Epithelial cell of proximal tubule (primary cell): ENCODE data around the gene ALOXE3. TPM values are rescaled to one million over a fixed set of nuclear protein-coding genes. Genes with fewer than 3 reads are reported as not detected.

Experiments used
- DNase-seq: peaks from one replicate; pipeline ENCODE4 v3.0.0-alpha.2; 2011; ENCODE audit warnings: low read depth
- H3K4me3 ChIP-seq: 2 replicates; pipeline ENCODE4 v1.5.1; 2011; ENCODE audit warnings: low read depth, mild to moderate bottlenecking, low read length
- total RNA-seq: library from RNA; depleted of rRNA; stranded (reverse); fragments of >200 nt; gene quantifications from 2 replicates; pipeline ENCODE4 v1.2.3, GENCODE V29; 2015
- TF ChIP-seq, protein P1 (sequence below): conservative IDR thresholded peaks from 2 replicates; pipeline ENCODE4 v1.5.1; 2012; ENCODE audit warnings: low read depth, mild to moderate bottlenecking, low read length

ALOXE3 gene
- total RNA-seq, 1 donor from 2014 or later = not detected

DNA sequence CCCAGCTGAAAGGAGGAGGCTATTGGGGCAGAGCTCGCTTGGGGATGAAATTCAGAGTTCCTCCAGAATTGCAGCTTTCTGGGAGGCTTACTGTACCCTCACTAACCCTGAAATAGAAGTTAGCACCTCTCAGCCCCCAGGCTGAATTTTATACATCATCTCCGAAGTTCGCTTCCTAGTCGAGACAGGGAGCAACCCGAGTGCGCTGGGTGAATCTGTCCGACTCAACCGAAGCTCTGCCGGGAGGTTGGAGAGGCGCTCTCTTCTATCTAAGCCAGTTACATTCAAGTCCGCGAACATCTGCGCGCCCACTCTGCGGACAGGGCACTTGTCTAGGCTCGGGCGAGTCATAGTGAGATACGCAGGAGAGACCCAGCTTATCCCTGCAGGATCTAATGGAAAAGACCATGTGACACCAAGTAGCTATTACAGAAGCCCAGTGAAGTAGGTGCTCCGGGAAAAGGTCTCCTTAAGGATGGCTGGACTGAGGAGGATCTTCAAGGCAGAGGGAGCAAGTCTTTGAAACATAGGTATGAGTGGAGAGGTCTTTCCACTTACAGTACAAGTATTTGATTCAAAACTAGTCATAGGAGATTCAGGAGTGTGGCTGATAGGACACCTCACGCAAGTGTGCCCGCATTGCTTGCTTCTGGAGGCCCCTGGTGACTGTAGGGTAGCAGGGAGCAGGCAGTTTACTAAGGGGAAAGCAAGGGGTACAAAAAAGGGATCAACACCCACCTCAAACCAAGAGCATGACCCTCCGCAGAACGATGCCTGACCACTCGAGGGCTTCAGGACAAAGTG is 6.2 kb upstream of the ALOXE3 start:
- TF ChIP-seq, protein P1, sequence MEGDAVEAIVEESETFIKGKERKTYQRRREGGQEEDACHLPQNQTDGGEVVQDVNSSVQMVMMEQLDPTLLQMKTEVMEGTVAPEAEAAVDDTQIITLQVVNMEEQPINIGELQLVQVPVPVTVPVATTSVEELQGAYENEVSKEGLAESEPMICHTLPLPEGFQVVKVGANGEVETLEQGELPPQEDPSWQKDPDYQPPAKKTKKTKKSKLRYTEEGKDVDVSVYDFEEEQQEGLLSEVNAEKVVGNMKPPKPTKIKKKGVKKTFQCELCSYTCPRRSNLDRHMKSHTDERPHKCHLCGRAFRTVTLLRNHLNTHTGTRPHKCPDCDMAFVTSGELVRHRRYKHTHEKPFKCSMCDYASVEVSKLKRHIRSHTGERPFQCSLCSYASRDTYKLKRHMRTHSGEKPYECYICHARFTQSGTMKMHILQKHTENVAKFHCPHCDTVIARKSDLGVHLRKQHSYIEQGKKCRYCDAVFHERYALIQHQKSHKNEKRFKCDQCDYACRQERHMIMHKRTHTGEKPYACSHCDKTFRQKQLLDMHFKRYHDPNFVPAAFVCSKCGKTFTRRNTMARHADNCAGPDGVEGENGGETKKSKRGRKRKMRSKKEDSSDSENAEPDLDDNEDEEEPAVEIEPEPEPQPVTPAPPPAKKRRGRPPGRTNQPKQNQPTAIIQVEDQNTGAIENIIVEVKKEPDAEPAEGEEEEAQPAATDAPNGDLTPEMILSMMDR = no peak
- no peak for DNase-seq
- H3K4me3 ChIP-seq = peak overlapping the region; percentile 75

DNA sequence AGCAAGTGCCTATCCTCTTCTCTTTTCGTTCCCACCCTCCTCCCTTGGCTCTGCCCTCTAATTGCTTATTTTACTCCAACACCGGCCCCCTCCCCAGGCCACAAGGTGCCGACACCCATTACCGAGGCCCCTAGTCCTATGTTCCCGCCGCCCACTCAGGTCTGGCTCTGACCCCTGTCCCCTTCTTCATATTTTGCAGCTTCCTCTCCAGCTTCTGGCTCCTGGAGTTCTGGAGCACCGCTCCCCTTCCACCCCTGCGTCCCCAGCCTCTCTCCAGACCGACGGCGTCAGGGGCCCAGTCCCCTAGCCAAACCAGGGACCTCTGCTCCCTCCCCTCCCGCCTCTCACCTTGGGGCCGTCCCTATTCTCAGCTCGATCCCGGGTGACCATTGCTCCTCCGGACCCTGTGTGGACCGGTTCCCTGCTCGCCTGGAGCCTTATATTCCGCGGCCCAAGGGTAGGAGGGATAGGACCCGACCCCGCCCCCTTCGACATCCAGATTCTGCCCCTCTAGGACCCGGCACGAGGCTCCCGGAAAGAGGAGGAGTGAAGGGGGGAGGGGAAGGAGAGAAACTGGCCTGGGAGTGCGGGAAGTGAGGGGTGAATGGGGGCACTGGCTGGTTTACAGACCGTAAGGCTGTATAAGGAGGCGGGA is 5.5 kb upstream of the ALOXE3 start, which contains the start of gene HES7:
Gene HES7 (minus strand): TSS at position 412 of the 655 bp plus-strand sequence. CDS start 22 bp downstream, at position 390.
- TF ChIP-seq, protein P1 = no peak
- H3K4me3 ChIP-seq = peak within 1 kb of the TSS; percentile 75
- no peak for DNase-seq

- no peak for DNase-seq
- H3K4me3 ChIP-seq = peak overlapping the region; percentile 75
- TF ChIP-seq, protein P1 = no peak
Measured at GRCh38 chr17:8122924-8123694, 4.8 kb upstream of the ALOXE3 start.

- DNase-seq = no peak
- H3K4me3 ChIP-seq = peak overlapping the region; percentile 75
- TF ChIP-seq, protein P1 = no peak
Measured at GRCh38 chr17:8122422-8122923, 4.2 kb upstream of the ALOXE3 start.

DNA sequence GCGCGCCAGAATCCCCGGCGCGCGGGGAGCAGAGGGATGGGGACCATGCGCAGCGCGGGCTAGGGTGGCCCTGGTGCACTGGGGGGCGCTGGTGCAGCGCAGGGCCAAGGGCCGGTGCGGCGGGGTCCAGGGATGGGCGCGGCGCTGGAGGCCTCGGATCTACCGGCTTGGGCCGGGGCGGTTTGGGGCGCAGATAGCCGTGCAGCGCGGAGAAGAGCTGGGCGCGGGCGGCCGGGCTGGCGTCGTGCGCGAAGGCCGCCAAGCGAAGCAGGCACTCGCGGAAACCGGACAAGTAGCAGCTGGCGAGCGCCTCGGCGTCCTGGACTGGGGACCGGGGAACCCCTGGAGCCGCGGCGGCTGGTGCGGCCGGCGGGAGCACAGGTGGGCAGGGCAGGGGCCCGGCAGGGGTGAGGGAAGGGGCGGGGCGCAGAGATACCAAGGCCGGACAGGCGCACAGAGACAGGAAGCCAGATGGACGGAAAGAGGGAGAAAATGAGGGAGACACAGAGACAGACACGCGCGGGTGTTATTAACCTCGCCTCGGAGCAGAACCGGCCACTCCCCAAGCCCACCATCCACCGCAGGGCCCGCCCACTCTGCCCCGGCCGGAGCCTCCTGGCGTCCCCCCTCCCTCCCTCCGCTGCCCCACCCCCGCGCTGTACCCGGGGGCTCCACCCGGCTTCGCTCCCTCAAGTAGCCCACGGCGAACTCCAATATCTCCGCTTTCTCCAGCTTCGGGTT is 3.5 kb upstream of the ALOXE3 start:
- TF ChIP-seq, protein P1 = peak; percentile 53

DNA sequence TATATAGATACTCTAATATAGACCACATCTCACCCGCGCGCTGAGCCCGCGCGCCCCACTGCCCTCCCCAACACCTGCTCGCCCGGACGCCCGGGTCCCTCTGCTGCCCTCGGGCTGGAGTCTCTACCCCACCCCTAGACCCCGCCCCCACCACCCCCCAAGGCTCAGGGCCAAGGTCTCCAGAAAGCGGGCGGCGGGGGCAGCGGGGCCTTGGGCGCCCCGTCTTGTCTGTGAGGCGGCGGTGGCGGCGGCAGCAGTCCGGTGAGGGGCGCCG is 3.0 kb upstream of the ALOXE3 start:
- DNase-seq = no peak
- H3K4me3 ChIP-seq = peak overlapping the region; percentile 75
- TF ChIP-seq, protein P1 = no peak

More for the DNA sequence above, 3.5 kb upstream of the ALOXE3 start:
- DNase-seq = no peak
- peak overlapping the region; percentile 75 for H3K4me3 ChIP-seq
